HepG2 (cell line): Measurements from ENCODE around the gene SLC39A1. TPM values are rescaled to one million over a fixed set of nuclear protein-coding genes. Genes with fewer than 3 reads are reported as not detected.

Experiments used
- ATAC-seq: fragments of 200-7000 bp; cut with Tn5 transposase; 3 replicates; pipeline ENCODE4 v1.9.1; 2020; ENCODE audit warnings: mild to moderate bottlenecking, moderate library complexity
- BruUV-seq: library from RNA; stranded (reverse); fragments of 400-500 nt; replicated peaks from 2 replicates; lab custom pipeline; 2021; lab: Mats Ljungman, UMichigan
- CTCF ChIA-PET: fragments of 300-600 bp; formaldehyde crosslinking; extraction: SDS; loops from one replicate; lab custom pipeline; 2021; ENCODE audit warnings: low total read pairs, inconsistent platforms, low intra/inter-chr PET ratio; lab: Yijun Ruan, JAX
- POLR2A ChIA-PET: fragments of 350-600 bp; sonication (Branson Sonifier 250); formaldehyde crosslinking; loops from one replicate; lab custom pipeline; 2020; ENCODE audit warnings: antibody characterized with exemption, inconsistent platforms; lab: Yijun Ruan, JAX
- DNase-seq: peaks from one replicate; pipeline ENCODE4 v3.0.0-alpha.2; 2015; ENCODE audit warnings: low spot score
- FAIRE-seq: peaks from 3 replicates; lab custom pipeline; 2011; peaks lifted over from hg19 to GRCh38; lab: Jason Lieb, UNC
- H2AFZ ChIP-seq: one replicate; pipeline ENCODE4 v1.6.1; 2011; ENCODE audit warnings: low read length, inconsistent platforms
- H3K27ac ChIP-seq: fragments of 300-600 bp; 3 replicates; pipeline ENCODE4 v1.8.0; 2011; ENCODE audit warnings: mixed run types, mild to moderate bottlenecking, mixed read lengths, low read length, inconsistent platforms; ENCODE audit not compliant: insufficient read depth; ENCODE audit errors: extremely low read length
- H3K27me3 ChIP-seq, 2 experiments: fragments of 200-600 bp in 1 of 2; 2 replicates in 1 of 2; 3 replicates in 1 of 2; pipeline versions ENCODE4 v1.6.0 to v1.8.0; 2011; ENCODE audit warnings: low read length in 2 of 2, mild to moderate bottlenecking in 2 of 2, moderate library complexity in 2 of 2, inconsistent platforms in 1 of 2; ENCODE audit not compliant: insufficient read depth in 2 of 2, control insufficient read depth in 1 of 2
- H3K36me3 ChIP-seq, 2 experiments: fragments of 200-600 bp in 1 of 2; replicated peaks in 1 of 2; 2 replicates in 1 of 2; 3 replicates in 1 of 2; pipeline versions ENCODE4 v1.5.1 to v1.8.0; 2011; ENCODE audit warnings: low read length in 2 of 2, inconsistent platforms in 1 of 2; ENCODE audit not compliant: insufficient read depth in 2 of 2, control insufficient read depth in 1 of 2
- H3K4me1 ChIP-seq: 2 replicates; pipeline ENCODE4 v1.5.1; 2012; ENCODE audit warnings: low read length, inconsistent platforms; ENCODE audit not compliant: insufficient read depth
- H3K4me2 ChIP-seq: 2 replicates; pipeline ENCODE4 v1.6.0; 2011; ENCODE audit warnings: low read depth, low read length, inconsistent platforms
- H3K4me3 ChIP-seq, 3 experiments: fragments of 200-600 bp in 1 of 3; sonication (generic), shearing (Covaris generic) in 1 of 3; replicated peaks in 1 of 3; 2 replicates each; pipeline ENCODE4 v1.5.1; 2011 to 2016; ENCODE audit warnings: low read length in 3 of 3, inconsistent platforms in 2 of 3, low read depth in 2 of 3, mild to moderate bottlenecking in 2 of 3, control low read depth in 1 of 3, mixed read lengths in 1 of 3; ENCODE audit not compliant: insufficient read depth in 1 of 3
- H3K79me2 ChIP-seq: one replicate; pipeline ENCODE4 v1.6.1; 2011; ENCODE audit warnings: low read length, inconsistent platforms; ENCODE audit not compliant: insufficient read depth
- H3K9ac ChIP-seq: 2 replicates; pipeline ENCODE4 v1.6.0; 2011; ENCODE audit warnings: mild to moderate bottlenecking, low read depth, low read length, inconsistent platforms; ENCODE audit not compliant: insufficient read depth
- H3K9me3 ChIP-seq: 2 replicates; pipeline ENCODE4 v1.5.1; 2012; ENCODE audit warnings: mild to moderate bottlenecking, low read length
- H4K20me1 ChIP-seq: 2 replicates; pipeline ENCODE4 v1.6.0; 2011; ENCODE audit warnings: inconsistent platforms, mild to moderate bottlenecking, low read length, moderate library complexity; ENCODE audit not compliant: insufficient read depth
- AGO2 ChIP-seq: fragments of 200-400 bp; formaldehyde crosslinking; optimal IDR thresholded peaks from 2 replicates; pipeline ENCODE3; 2017; ENCODE audit warnings: mild to moderate bottlenecking, low read depth, low read length, moderate library complexity
- HNRNPL ChIP-seq: fragments of 200-400 bp; formaldehyde crosslinking; IDR thresholded peaks from 2 replicates; pipeline ENCODE4 v1.6.1; 2017; ENCODE audit warnings: mild to moderate bottlenecking, low read depth, low read length
- PHB2 ChIP-seq: fragments of 450-650 bp; IDR thresholded peaks from 2 replicates; pipeline ENCODE4 v1.6.1; 2018; ENCODE audit not compliant: partially characterized antibody
- WGBS: methylation state at CpG from one replicate; pipeline ENCODE4 v1.1.6; 2017; ENCODE audit warnings: low lambda C conversion rate; 5-methylcytosine and 5-hydroxymethylcytosine counted together
- in situ Hi-C: cut with HindIII; loops from 2 replicates; pipeline ENCODE4 v1.10.0; 2017; ENCODE audit warnings: low pct_unique_long_range_greater_than_20kb; ENCODE audit not compliant: extremely low pct_ligation_motif_present
- intact Hi-C: fragments of 100-400 bp; cut with micrococcal nuclease; formaldehyde crosslinking; loops from one replicate; pipeline ENCODE4 v1.10.0; 2022; ENCODE audit not compliant: unreplicated experiment
- polyA plus RNA-seq, 8 experiments: library from polyadenylated mRNA; depleted of rRNA in 3 of 8; stranded (reverse) in 7 of 8; unstranded in 1 of 8; fragments of >200 nt; fragmentation: Illumina TruSeq in 4 of 8; extraction: Trizol in 4 of 8; gene quantifications; 2 replicates each; pipeline versions ENCODE4 v1.2.1 to v1.2.3, GENCODE V29; 2011 to 2016; ENCODE audit warnings: low read depth in 4 of 8, missing spikeins in 1 of 8, mixed read lengths in 1 of 8; ENCODE audit not compliant: insufficient read depth in 1 of 8
- total RNA-seq, 5 experiments: library from RNA; depleted of rRNA; stranded (reverse); fragments of >200 nt; fragmentation: Illumina TruSeq; extraction: Trizol; gene quantifications; 2 replicates each; pipeline ENCODE4 v1.2.3, GENCODE V29; 2016; ENCODE audit warnings: low read depth in 1 of 5
- TF ChIP-seq, protein P1 (sequence below): IDR thresholded peaks from 2 replicates; pipeline ENCODE4 v1.6.1; 2016; ENCODE audit warnings: low read depth, control low read depth

The SLC39A1 gene
- total and polyA plus RNA-seq, 2 of the 13 experiments (the other 11 are each of a cell fraction or from before 2014, with no cell fraction given), result 71.2 to 78.4 TPM

DNA sequence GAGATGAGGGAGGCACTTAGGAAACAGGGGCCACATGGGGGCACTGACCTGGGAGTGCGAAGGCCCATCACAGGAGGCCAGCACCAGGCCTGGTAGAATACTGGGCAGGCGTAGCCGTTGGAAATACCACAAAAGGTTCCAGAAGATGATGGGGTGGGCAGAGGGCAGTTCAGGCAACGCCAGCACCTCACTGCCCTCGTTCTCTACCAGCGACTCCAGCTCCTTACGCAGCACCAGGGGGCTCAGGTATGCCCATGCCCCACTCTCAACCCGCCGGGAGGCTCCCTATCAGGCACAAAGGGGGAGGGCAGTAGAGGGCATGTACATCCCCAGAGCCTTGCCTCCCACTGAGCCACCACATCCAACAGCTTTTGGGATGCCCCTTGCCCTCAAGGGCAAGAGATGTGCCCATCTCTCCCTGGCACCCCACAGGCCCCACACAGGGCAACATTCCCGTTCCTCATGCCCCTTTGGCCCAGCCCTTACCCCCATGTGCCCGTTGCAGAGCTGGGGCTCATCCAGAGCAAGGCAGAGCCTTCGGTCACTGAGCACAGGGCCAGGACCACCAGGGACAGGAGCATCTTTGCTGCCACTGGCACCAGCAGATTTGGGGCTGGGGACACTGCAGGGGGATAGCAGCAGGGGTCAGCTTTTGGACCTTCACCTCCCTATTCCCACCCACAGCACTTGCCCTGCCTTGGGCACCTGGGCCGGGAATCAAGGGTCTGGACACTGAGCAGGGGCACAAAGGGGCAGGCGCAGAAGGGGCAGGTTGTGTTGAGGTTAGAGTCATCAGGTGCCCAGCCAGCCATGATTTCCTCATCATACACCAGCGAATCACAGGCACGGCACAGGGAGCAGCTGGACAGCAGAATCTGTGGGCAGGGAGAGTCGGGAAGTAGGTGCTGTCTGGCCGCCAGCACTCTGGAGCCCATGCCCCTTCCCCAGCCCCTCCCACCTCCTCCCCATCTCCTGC is 30.9 kb downstream of the SLC39A1 start:
- TF ChIP-seq AGO2 (peak; percentile 63), PHB2 (no peak), HNRNPL (0 out of 2 replicates have a peak, but pooled peaks have one; percentile 49)
- TF ChIP-seq, protein P1, sequence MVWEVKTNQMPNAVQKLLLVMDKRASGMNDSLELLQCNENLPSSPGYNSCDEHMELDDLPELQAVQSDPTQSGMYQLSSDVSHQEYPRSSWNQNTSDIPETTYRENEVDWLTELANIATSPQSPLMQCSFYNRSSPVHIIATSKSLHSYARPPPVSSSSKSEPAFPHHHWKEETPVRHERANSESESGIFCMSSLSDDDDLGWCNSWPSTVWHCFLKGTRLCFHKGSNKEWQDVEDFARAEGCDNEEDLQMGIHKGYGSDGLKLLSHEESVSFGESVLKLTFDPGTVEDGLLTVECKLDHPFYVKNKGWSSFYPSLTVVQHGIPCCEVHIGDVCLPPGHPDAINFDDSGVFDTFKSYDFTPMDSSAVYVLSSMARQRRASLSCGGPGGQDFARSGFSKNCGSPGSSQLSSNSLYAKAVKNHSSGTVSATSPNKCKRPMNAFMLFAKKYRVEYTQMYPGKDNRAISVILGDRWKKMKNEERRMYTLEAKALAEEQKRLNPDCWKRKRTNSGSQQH, result no peak
- FAIRE-seq, result no peak
- no peak for ATAC-seq
- Histone ChIP-seq H3K36me3 (peaks cover 20 to 44% of the 10 kb centered on the region in 2 experiments), H4K20me1 (no peaks in the 10 kb centered on the region), H2AFZ (no peak overlapping the region), H3K79me2 (no peaks in the 10 kb centered on the region), H3K9me3 (no peaks in the 10 kb centered on the region), H3K4me2 (no peak overlapping the region), H3K27ac (no peak overlapping the region), H3K4me3 (no peak overlapping the region), H3K4me1 (no peaks in the 10 kb centered on the region), H3K9ac (no peak overlapping the region), H3K27me3 (no peaks in the 10 kb centered on the region)
- ChIA-PET POLR2A (no interaction called here), CTCF (no interaction called here)
- 98% methylated on average over 12 of the region's 18 CpGs for WGBS
- no TSS peak for BruUV-seq
- intact Hi-C loops (no loop called here), in situ Hi-C loops (no loop called here)
- DNase-seq, result no peak
